IMR-90 (cell line): ENCODE data around the gene SLC9A3. TPM values are rescaled to one million over a fixed set of nuclear protein-coding genes. Genes with fewer than 3 reads are reported as not detected.

Experiments used
- ATAC-seq: fragments of 200-7000 bp; cut with Tn5 transposase; 2 replicates; pipeline ENCODE4 v1.9.1; 2020; ENCODE audit warnings: low read depth, mild to moderate bottlenecking, moderate library complexity
- BruUV-seq: library from RNA; stranded (reverse); fragments of 400-500 nt; replicated peaks from 2 replicates; lab custom pipeline; 2021; lab: Mats Ljungman, UMichigan
- CTCF ChIA-PET: fragments of 300-600 bp; formaldehyde crosslinking; extraction: SDS; loops from one replicate; lab custom pipeline; 2021; ENCODE audit warnings: antibody characterized with exemption; lab: Yijun Ruan, JAX
- POLR2A ChIA-PET: fragments of 300-600 bp; sonication (Branson Sonifier 250); formaldehyde crosslinking; loops from one replicate; lab custom pipeline; 2022; ENCODE audit warnings: antibody characterized with exemption; ENCODE audit not compliant: unreplicated experiment; lab: Charles Lee
- DNase-seq: peaks from one replicate; pipeline ENCODE4 v3.0.0; 2013
- H2AFZ ChIP-seq: replicated peaks from 2 replicates; pipeline ENCODE3; 2013; ENCODE audit warnings: low read length, mild to moderate bottlenecking; ENCODE audit not compliant: poor library complexity
- H2AK5ac ChIP-seq: 2 replicates; pipeline ENCODE4 v1.6.1; 2013; ENCODE audit warnings: low read depth, low read length, inconsistent platforms
- H2AK9ac ChIP-seq: replicated peaks from 2 replicates; pipeline ENCODE3; 2013; ENCODE audit warnings: mild to moderate bottlenecking, low read depth, low read length, moderate library complexity; ENCODE audit not compliant: poor library complexity
- H2BK120ac ChIP-seq: 2 replicates; pipeline ENCODE4 v1.6.1; 2013; ENCODE audit warnings: low read depth, low read length, inconsistent platforms
- H2BK15ac ChIP-seq: 3 replicates; pipeline ENCODE4 v1.6.1; 2013; ENCODE audit warnings: low read depth, low read length, inconsistent platforms
- H2BK20ac ChIP-seq: 2 replicates; pipeline ENCODE4 v1.6.1; 2013; ENCODE audit warnings: low read depth, mild to moderate bottlenecking, inconsistent platforms, low read length, moderate library complexity
- H2BK5ac ChIP-seq: 2 replicates; pipeline ENCODE4 v1.6.1; 2013; ENCODE audit warnings: mild to moderate bottlenecking, low read depth, low read length, inconsistent platforms; ENCODE audit not compliant: poor library complexity, severe bottlenecking
- H3K14ac ChIP-seq: replicated peaks from 2 replicates; pipeline ENCODE4 v1.6.1; 2013; ENCODE audit warnings: low read depth, low read length, inconsistent platforms
- H3K18ac ChIP-seq: 2 replicates; pipeline ENCODE4 v1.6.1; 2013; ENCODE audit warnings: low read depth, low read length, control low read depth
- H3K23ac ChIP-seq: 2 replicates; pipeline ENCODE4 v1.6.1; 2013; ENCODE audit warnings: low read depth, low read length, inconsistent platforms
- H3K27ac ChIP-seq: 2 replicates; pipeline ENCODE4 v1.5.1; 2013; ENCODE audit warnings: mild to moderate bottlenecking, control low read depth, low read length; ENCODE audit not compliant: insufficient read depth
- H3K27me3 ChIP-seq: 2 replicates; pipeline ENCODE4 v1.6.1; 2013; ENCODE audit warnings: low read length; ENCODE audit not compliant: control insufficient read depth, insufficient read depth
- H3K36me3 ChIP-seq: 2 replicates; pipeline ENCODE4 v1.6.1; 2013; ENCODE audit warnings: low read length, mixed read lengths; ENCODE audit not compliant: control insufficient read depth, insufficient read depth
- H3K4ac ChIP-seq: 2 replicates; pipeline ENCODE4 v1.6.1; 2013; ENCODE audit warnings: low read depth, low read length, inconsistent platforms
- H3K4me1 ChIP-seq: 2 replicates; pipeline ENCODE4 v1.6.1; 2013; ENCODE audit warnings: low read length, mixed read lengths; ENCODE audit not compliant: control insufficient read depth, insufficient read depth
- H3K4me2 ChIP-seq: 2 replicates; pipeline ENCODE4 v1.6.1; 2013; ENCODE audit warnings: low read depth, mild to moderate bottlenecking, control low read depth, low read length, moderate library complexity
- H3K4me3 ChIP-seq: 2 replicates; pipeline ENCODE4 v1.5.1; 2013; ENCODE audit warnings: low read depth, mild to moderate bottlenecking, control low read depth, low read length, moderate library complexity; ENCODE audit not compliant: insufficient read depth
- H3K56ac ChIP-seq: 2 replicates; pipeline ENCODE4 v1.6.1; 2013; ENCODE audit warnings: low read length, inconsistent platforms; ENCODE audit not compliant: insufficient read depth; ENCODE audit errors: extremely low read depth
- H3K79me1 ChIP-seq, 2 experiments: 2 replicates each; pipeline ENCODE4 v1.6.1; 2013; ENCODE audit warnings: low read length in 2 of 2, inconsistent platforms in 1 of 2, low read depth in 1 of 2
- H3K9ac ChIP-seq: 2 replicates; pipeline ENCODE4 v1.6.1; 2013; ENCODE audit warnings: low read depth, low read length, control low read depth
- H3K9me1 ChIP-seq: 2 replicates; pipeline ENCODE4 v1.6.1; 2013; ENCODE audit warnings: low read length, inconsistent platforms; ENCODE audit not compliant: insufficient read depth
- H3K9me3 ChIP-seq: 2 replicates; pipeline ENCODE4 v1.6.1; 2013; ENCODE audit warnings: low read length; ENCODE audit not compliant: control insufficient read depth, insufficient read depth
- H4K20me1 ChIP-seq: 2 replicates; pipeline ENCODE4 v1.6.1; 2013; ENCODE audit warnings: low read length, inconsistent platforms; ENCODE audit not compliant: insufficient read depth
- H4K5ac ChIP-seq: 2 replicates; pipeline ENCODE4 v1.6.1; 2013; ENCODE audit warnings: mild to moderate bottlenecking, low read depth, low read length, control low read depth
- H4K8ac ChIP-seq, 2 experiments: 2 replicates each; pipeline ENCODE4 v1.6.1; 2013; ENCODE audit warnings: low read depth in 2 of 2, low read length in 2 of 2, control low read depth in 1 of 2, inconsistent platforms in 1 of 2
- H4K91ac ChIP-seq: 2 replicates; pipeline ENCODE4 v1.6.1; 2013; ENCODE audit warnings: low read depth, low read length, inconsistent platforms; ENCODE audit not compliant: insufficient read depth
- BHLHE40 ChIP-seq: fragments of 150-350 bp; IDR thresholded peaks from 2 replicates; pipeline ENCODE4 v1.6.1; 2016; ENCODE audit warnings: mild to moderate bottlenecking, low read depth, low read length
- MAZ ChIP-seq: IDR thresholded peaks from 2 replicates; pipeline ENCODE4 v1.6.1; 2012; ENCODE audit warnings: low read depth, mild to moderate bottlenecking, low read length, improper control_type of control experiment, moderate library complexity, borderline replicate concordance
- POLR2A ChIP-seq: IDR thresholded peaks from 2 replicates; pipeline ENCODE4 v1.6.1; 2012; ENCODE audit warnings: mild to moderate bottlenecking, low read depth, low read length
- RAD21 ChIP-seq: IDR thresholded peaks from 2 replicates; pipeline ENCODE4 v1.6.1; 2012; ENCODE audit warnings: low read length, improper control_type of control experiment
- WGBS, 2 experiments: methylation state at CpG; one replicate each; pipeline versions ENCODE4 v1.1.5 to v1.1.7; 2013; ENCODE audit warnings: missing lambda C conversion rate in 2 of 2; ENCODE audit not compliant: insufficient read length in 1 of 2; ENCODE audit errors: extremely low coverage in 2 of 2; 5-methylcytosine and 5-hydroxymethylcytosine counted together
- dilution Hi-C: fragments of 300-500 bp; cut with HindIII; formaldehyde crosslinking; loops from one replicate; pipeline ENCODE4 v1.14.3; 2018; ENCODE audit warnings: low sequenced_read_pairs; ENCODE audit not compliant: unreplicated experiment
- in situ Hi-C: fragments of 300-500 bp; cut with MboI; formaldehyde crosslinking; loops from 3 replicates; pipeline ENCODE4 v1.14.3; 2019; ENCODE audit warnings: low sequenced_read_pairs, inconsistent platforms, mixed read lengths
- intact Hi-C: fragments of 100-400 bp; cut with micrococcal nuclease; formaldehyde crosslinking; loops from 2 replicates; pipeline ENCODE4 v1.10.0; 2022
- polyA plus RNA-seq, 3 experiments: library from polyadenylated mRNA; depleted of rRNA; stranded (reverse); fragments of >200 nt; gene quantifications; 2 replicates each; pipeline ENCODE4 v1.2.3, GENCODE V29; 2012; ENCODE audit warnings: low replicate concordance in 1 of 3
- total RNA-seq: library from RNA; depleted of rRNA; stranded (reverse); fragments of >200 nt; gene quantifications from 2 replicates; pipeline ENCODE4 v1.2.3, GENCODE V29; 2012
- TF ChIP-seq, protein P1 (sequence below): conservative IDR thresholded peaks from 2 replicates; pipeline ENCODE4 v1.5.1; 2012; ENCODE audit warnings: mild to moderate bottlenecking, low read depth, low read length, improper control_type of control experiment

Gene SLC9A3
- total and polyA plus RNA-seq, 2 of the 4 experiments (the other 2 are of a cell fraction) = 0.72 to 1.5 TPM

DNA sequence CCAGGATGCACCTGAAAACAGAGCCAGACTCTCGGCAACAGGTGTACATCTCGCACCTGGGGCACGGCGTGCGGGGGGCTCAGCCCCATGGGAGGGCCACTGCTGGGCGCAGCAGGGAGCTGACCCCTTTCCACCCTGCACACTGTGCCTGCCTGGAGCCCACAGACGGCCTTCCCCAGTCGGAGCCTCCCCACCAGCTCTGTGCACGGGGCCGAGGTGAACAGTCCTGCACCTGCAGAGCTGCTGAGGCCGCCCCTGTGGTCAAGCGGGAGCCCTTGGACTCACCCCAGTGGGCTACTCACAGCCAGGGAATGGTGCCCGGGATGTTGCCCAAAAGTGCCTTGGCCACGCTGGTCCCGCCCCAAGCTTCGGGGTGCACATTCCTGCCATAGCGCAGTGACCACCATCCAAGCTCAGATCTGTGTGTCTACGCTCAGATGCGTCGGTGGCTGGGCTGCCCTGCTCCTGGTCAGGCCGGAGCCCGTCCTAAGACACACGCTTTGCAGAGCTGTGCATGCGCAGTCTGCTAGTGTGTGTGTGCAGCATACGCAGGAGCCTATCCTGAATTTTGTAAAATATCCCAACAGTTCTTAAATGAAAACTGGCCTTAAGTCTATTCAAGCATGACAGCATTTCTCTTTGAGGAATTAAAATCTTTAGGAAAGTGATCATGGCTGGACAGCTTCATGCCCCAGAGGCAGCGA is 89.7 kb downstream of the SLC9A3 start:
- Histone ChIP-seq H3K36me3 (peaks cover 46% of the 10 kb centered on the region), H3K79me1 (peaks cover 0 to 41% of the 10 kb centered on the region in 2 experiments; a peak in 3 of 4 replicates), H2AFZ (no peak overlapping the region), H3K27ac (no peak overlapping the region), H4K91ac (no peak overlapping the region), H3K9me1 (peaks cover 3% of the 10 kb centered on the region; the same call in 1 of the 2 replicates), H4K5ac (no peak overlapping the region), H4K8ac (no peak overlapping the region), H2AK5ac (no peak overlapping the region), H3K4me1 (peaks cover 8% of the 10 kb centered on the region), H2AK9ac (no peak overlapping the region), H3K4me3 (no peak overlapping the region), H3K18ac (no peak overlapping the region), H3K9ac (no peak overlapping the region), H3K4ac (no peak overlapping the region), H3K23ac (no peak overlapping the region), H2BK15ac (no peak overlapping the region), H3K27me3 (no peaks in the 10 kb centered on the region), H3K4me2 (no peak overlapping the region), H2BK5ac (no peak overlapping the region), H3K9me3 (no peaks in the 10 kb centered on the region), H3K56ac (no peak overlapping the region), H4K20me1 (no peaks in the 10 kb centered on the region; the same call in 1 of the 2 replicates), H2BK120ac (no peak overlapping the region), H3K14ac (no peak overlapping the region), H2BK20ac (no peak overlapping the region)
- no TSS peak for BruUV-seq
- in situ Hi-C loops = loop anchor here (5.0 kb wide), 1 partner anchor 122 kb away; no protein-coding TSS in a partner anchor
- ChIA-PET POLR2A (no interaction called here), CTCF (no interaction called here)
- dilution Hi-C loops = no loop called here
- no peak for DNase-seq
- 91% methylated on average over 17 of the region's 26 CpGs; no CpG with 5 or more reads in 1 of the 2 experiments for WGBS, 2 experiments
- intact Hi-C loops = no loop called here
- TF ChIP-seq, protein P1, sequence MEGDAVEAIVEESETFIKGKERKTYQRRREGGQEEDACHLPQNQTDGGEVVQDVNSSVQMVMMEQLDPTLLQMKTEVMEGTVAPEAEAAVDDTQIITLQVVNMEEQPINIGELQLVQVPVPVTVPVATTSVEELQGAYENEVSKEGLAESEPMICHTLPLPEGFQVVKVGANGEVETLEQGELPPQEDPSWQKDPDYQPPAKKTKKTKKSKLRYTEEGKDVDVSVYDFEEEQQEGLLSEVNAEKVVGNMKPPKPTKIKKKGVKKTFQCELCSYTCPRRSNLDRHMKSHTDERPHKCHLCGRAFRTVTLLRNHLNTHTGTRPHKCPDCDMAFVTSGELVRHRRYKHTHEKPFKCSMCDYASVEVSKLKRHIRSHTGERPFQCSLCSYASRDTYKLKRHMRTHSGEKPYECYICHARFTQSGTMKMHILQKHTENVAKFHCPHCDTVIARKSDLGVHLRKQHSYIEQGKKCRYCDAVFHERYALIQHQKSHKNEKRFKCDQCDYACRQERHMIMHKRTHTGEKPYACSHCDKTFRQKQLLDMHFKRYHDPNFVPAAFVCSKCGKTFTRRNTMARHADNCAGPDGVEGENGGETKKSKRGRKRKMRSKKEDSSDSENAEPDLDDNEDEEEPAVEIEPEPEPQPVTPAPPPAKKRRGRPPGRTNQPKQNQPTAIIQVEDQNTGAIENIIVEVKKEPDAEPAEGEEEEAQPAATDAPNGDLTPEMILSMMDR = no peak
- TF ChIP-seq BHLHE40 (no peak), RAD21 (no peak), POLR2A (no peak), MAZ (no peak)
- no peak for ATAC-seq
